IMR-90 (cell line): ENCODE data around the gene ZFHX3. TPM values are rescaled to one million over a fixed set of nuclear protein-coding genes. Genes with fewer than 3 reads are reported as not detected.

Experiments used
- ATAC-seq: fragments of 200-7000 bp; cut with Tn5 transposase; 2 replicates; pipeline ENCODE4 v1.9.1; 2020; ENCODE audit warnings: low read depth, mild to moderate bottlenecking, moderate library complexity
- BruUV-seq: library from RNA; stranded (reverse); fragments of 400-500 nt; replicated peaks from 2 replicates; lab custom pipeline; 2021; lab: Mats Ljungman, UMichigan
- CTCF ChIA-PET: fragments of 300-600 bp; formaldehyde crosslinking; extraction: SDS; loops from one replicate; lab custom pipeline; 2021; ENCODE audit warnings: antibody characterized with exemption; lab: Yijun Ruan, JAX
- POLR2A ChIA-PET: fragments of 300-600 bp; sonication (Branson Sonifier 250); formaldehyde crosslinking; loops from one replicate; lab custom pipeline; 2022; ENCODE audit warnings: antibody characterized with exemption; ENCODE audit not compliant: unreplicated experiment; lab: Charles Lee
- DNase-seq: peaks from one replicate; pipeline ENCODE4 v3.0.0; 2013
- H2AFZ ChIP-seq: replicated peaks from 2 replicates; pipeline ENCODE3; 2013; ENCODE audit warnings: low read length, mild to moderate bottlenecking; ENCODE audit not compliant: poor library complexity
- H2AK5ac ChIP-seq: 2 replicates; pipeline ENCODE4 v1.6.1; 2013; ENCODE audit warnings: low read depth, low read length, inconsistent platforms
- H2AK9ac ChIP-seq: replicated peaks from 2 replicates; pipeline ENCODE3; 2013; ENCODE audit warnings: mild to moderate bottlenecking, low read depth, low read length, moderate library complexity; ENCODE audit not compliant: poor library complexity
- H2BK120ac ChIP-seq: 2 replicates; pipeline ENCODE4 v1.6.1; 2013; ENCODE audit warnings: low read depth, low read length, inconsistent platforms
- H2BK15ac ChIP-seq: 3 replicates; pipeline ENCODE4 v1.6.1; 2013; ENCODE audit warnings: low read depth, low read length, inconsistent platforms
- H2BK20ac ChIP-seq: 2 replicates; pipeline ENCODE4 v1.6.1; 2013; ENCODE audit warnings: low read depth, mild to moderate bottlenecking, inconsistent platforms, low read length, moderate library complexity
- H2BK5ac ChIP-seq: 2 replicates; pipeline ENCODE4 v1.6.1; 2013; ENCODE audit warnings: mild to moderate bottlenecking, low read depth, low read length, inconsistent platforms; ENCODE audit not compliant: poor library complexity, severe bottlenecking
- H3K14ac ChIP-seq: replicated peaks from 2 replicates; pipeline ENCODE4 v1.6.1; 2013; ENCODE audit warnings: low read depth, low read length, inconsistent platforms
- H3K18ac ChIP-seq: 2 replicates; pipeline ENCODE4 v1.6.1; 2013; ENCODE audit warnings: low read depth, low read length, control low read depth
- H3K23ac ChIP-seq: 2 replicates; pipeline ENCODE4 v1.6.1; 2013; ENCODE audit warnings: low read depth, low read length, inconsistent platforms
- H3K27ac ChIP-seq: 2 replicates; pipeline ENCODE4 v1.5.1; 2013; ENCODE audit warnings: mild to moderate bottlenecking, control low read depth, low read length; ENCODE audit not compliant: insufficient read depth
- H3K27me3 ChIP-seq: 2 replicates; pipeline ENCODE4 v1.6.1; 2013; ENCODE audit warnings: low read length; ENCODE audit not compliant: control insufficient read depth, insufficient read depth
- H3K36me3 ChIP-seq: 2 replicates; pipeline ENCODE4 v1.6.1; 2013; ENCODE audit warnings: low read length, mixed read lengths; ENCODE audit not compliant: control insufficient read depth, insufficient read depth
- H3K4ac ChIP-seq: 2 replicates; pipeline ENCODE4 v1.6.1; 2013; ENCODE audit warnings: low read depth, low read length, inconsistent platforms
- H3K4me1 ChIP-seq: 2 replicates; pipeline ENCODE4 v1.6.1; 2013; ENCODE audit warnings: low read length, mixed read lengths; ENCODE audit not compliant: control insufficient read depth, insufficient read depth
- H3K4me2 ChIP-seq: 2 replicates; pipeline ENCODE4 v1.6.1; 2013; ENCODE audit warnings: low read depth, mild to moderate bottlenecking, control low read depth, low read length, moderate library complexity
- H3K4me3 ChIP-seq: 2 replicates; pipeline ENCODE4 v1.5.1; 2013; ENCODE audit warnings: low read depth, mild to moderate bottlenecking, control low read depth, low read length, moderate library complexity; ENCODE audit not compliant: insufficient read depth
- H3K56ac ChIP-seq: 2 replicates; pipeline ENCODE4 v1.6.1; 2013; ENCODE audit warnings: low read length, inconsistent platforms; ENCODE audit not compliant: insufficient read depth; ENCODE audit errors: extremely low read depth
- H3K79me1 ChIP-seq, 2 experiments: 2 replicates each; pipeline ENCODE4 v1.6.1; 2013; ENCODE audit warnings: low read length in 2 of 2, inconsistent platforms in 1 of 2, low read depth in 1 of 2
- H3K9ac ChIP-seq: 2 replicates; pipeline ENCODE4 v1.6.1; 2013; ENCODE audit warnings: low read depth, low read length, control low read depth
- H3K9me1 ChIP-seq: 2 replicates; pipeline ENCODE4 v1.6.1; 2013; ENCODE audit warnings: low read length, inconsistent platforms; ENCODE audit not compliant: insufficient read depth
- H3K9me3 ChIP-seq: 2 replicates; pipeline ENCODE4 v1.6.1; 2013; ENCODE audit warnings: low read length; ENCODE audit not compliant: control insufficient read depth, insufficient read depth
- H4K20me1 ChIP-seq: 2 replicates; pipeline ENCODE4 v1.6.1; 2013; ENCODE audit warnings: low read length, inconsistent platforms; ENCODE audit not compliant: insufficient read depth
- H4K5ac ChIP-seq: 2 replicates; pipeline ENCODE4 v1.6.1; 2013; ENCODE audit warnings: mild to moderate bottlenecking, low read depth, low read length, control low read depth
- H4K8ac ChIP-seq, 2 experiments: 2 replicates each; pipeline ENCODE4 v1.6.1; 2013; ENCODE audit warnings: low read depth in 2 of 2, low read length in 2 of 2, control low read depth in 1 of 2, inconsistent platforms in 1 of 2
- H4K91ac ChIP-seq: 2 replicates; pipeline ENCODE4 v1.6.1; 2013; ENCODE audit warnings: low read depth, low read length, inconsistent platforms; ENCODE audit not compliant: insufficient read depth
- BHLHE40 ChIP-seq: fragments of 150-350 bp; IDR thresholded peaks from 2 replicates; pipeline ENCODE4 v1.6.1; 2016; ENCODE audit warnings: mild to moderate bottlenecking, low read depth, low read length
- FOS ChIP-seq: fragments of 150-350 bp; IDR thresholded peaks from 2 replicates; pipeline ENCODE4 v1.6.1; 2016; ENCODE audit warnings: low read depth, low read length
- RFX5 ChIP-seq: IDR thresholded peaks from 2 replicates; pipeline ENCODE4 v1.8.0; 2012; ENCODE audit warnings: low read depth, mild to moderate bottlenecking, low read length, moderate library complexity
- SMC3 ChIP-seq: fragments of 150-350 bp; IDR thresholded peaks from 2 replicates; pipeline ENCODE4 v1.6.1; 2016; ENCODE audit warnings: low read depth, mild to moderate bottlenecking, antibody characterized with exemption, low read length, moderate library complexity
- WGBS, 2 experiments: methylation state at CpG; one replicate each; pipeline versions ENCODE4 v1.1.5 to v1.1.7; 2013; ENCODE audit warnings: missing lambda C conversion rate in 2 of 2; ENCODE audit not compliant: insufficient read length in 1 of 2; ENCODE audit errors: extremely low coverage in 2 of 2; 5-methylcytosine and 5-hydroxymethylcytosine counted together
- dilution Hi-C: fragments of 300-500 bp; cut with HindIII; formaldehyde crosslinking; loops from one replicate; pipeline ENCODE4 v1.14.3; 2018; ENCODE audit warnings: low sequenced_read_pairs; ENCODE audit not compliant: unreplicated experiment
- in situ Hi-C: fragments of 300-500 bp; cut with MboI; formaldehyde crosslinking; loops from 3 replicates; pipeline ENCODE4 v1.14.3; 2019; ENCODE audit warnings: low sequenced_read_pairs, inconsistent platforms, mixed read lengths
- intact Hi-C: fragments of 100-400 bp; cut with micrococcal nuclease; formaldehyde crosslinking; loops from 2 replicates; pipeline ENCODE4 v1.10.0; 2022
- polyA plus RNA-seq, 3 experiments: library from polyadenylated mRNA; depleted of rRNA; stranded (reverse); fragments of >200 nt; gene quantifications; 2 replicates each; pipeline ENCODE4 v1.2.3, GENCODE V29; 2012; ENCODE audit warnings: low replicate concordance in 1 of 3
- total RNA-seq: library from RNA; depleted of rRNA; stranded (reverse); fragments of >200 nt; gene quantifications from 2 replicates; pipeline ENCODE4 v1.2.3, GENCODE V29; 2012
- TF ChIP-seq, protein P1 (sequence below): fragments of 150-350 bp; IDR thresholded peaks from 2 replicates; pipeline ENCODE4 v1.6.1; 2016; ENCODE audit warnings: low read depth, mild to moderate bottlenecking, low read length, moderate library complexity, borderline replicate concordance
- TF ChIP-seq, protein P2 (sequence below): conservative IDR thresholded peaks from 2 replicates; pipeline ENCODE4 v1.5.1; 2012; ENCODE audit warnings: mild to moderate bottlenecking, low read depth, low read length, improper control_type of control experiment

The ZFHX3 gene
- total and polyA plus RNA-seq, 2 of the 4 experiments (the other 2 are of a cell fraction): 1.4 to 1.7 TPM

DNA sequence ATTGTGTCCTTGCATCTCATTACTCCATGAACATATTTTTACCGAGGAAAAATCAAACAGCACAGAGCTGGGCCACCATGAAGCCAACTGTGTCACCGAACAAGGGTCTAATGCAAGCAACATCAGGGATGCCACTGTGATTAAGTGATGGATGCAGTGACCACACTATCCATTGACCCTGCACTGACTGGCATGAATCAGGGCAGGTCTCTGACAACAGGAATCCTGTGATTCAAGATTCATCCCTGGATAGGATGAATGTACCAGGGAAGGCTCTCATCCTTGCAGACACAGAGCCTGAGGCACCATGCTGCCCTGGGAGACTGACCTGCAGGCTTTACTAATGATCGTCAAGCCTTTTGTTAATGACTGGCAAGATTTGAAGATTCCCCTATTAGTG is 41.5 kb upstream of the ZFHX3 start:
- no peak overlapping the region for H3K14ac ChIP-seq
- no peak overlapping the region for H2BK20ac ChIP-seq
- no peak overlapping the region for H2BK5ac ChIP-seq
- H4K91ac ChIP-seq: no peak overlapping the region
- POLR2A ChIA-PET: no interaction called here
- dilution Hi-C loops (no loop called here), in situ Hi-C loops (no loop called here), intact Hi-C loops (no loop called here)
- no peak overlapping the region for H4K5ac ChIP-seq
- peaks cover 2% of the 10 kb centered on the region; the same call in 1 of the 2 replicates for H3K9me1 ChIP-seq
- no peak overlapping the region for H3K4me2 ChIP-seq
- no peak overlapping the region for H3K4me3 ChIP-seq
- H3K36me3 ChIP-seq: no peaks in the 10 kb centered on the region
- H3K27ac ChIP-seq: no peak overlapping the region
- DNase-seq (no peak), ATAC-seq (no peak)
- H2AK9ac ChIP-seq: no peak overlapping the region
- H2BK120ac ChIP-seq: no peak overlapping the region
- no peak overlapping the region for H3K18ac ChIP-seq
- CTCF ChIA-PET: no interaction called here
- BruUV-seq: no TSS peak
- no peak overlapping the region for H3K23ac ChIP-seq
- no peaks in the 10 kb centered on the region for H3K79me1 ChIP-seq
- no peaks in the 10 kb centered on the region for H3K9me3 ChIP-seq
- H4K8ac ChIP-seq: no peak overlapping the region
- no peak overlapping the region for H2AK5ac ChIP-seq
- no peaks in the 10 kb centered on the region for H3K27me3 ChIP-seq
- H4K20me1 ChIP-seq: no peaks in the 10 kb centered on the region
- no CpG with 5 or more reads among the region's 3 CpGs for WGBS, 2 experiments
- H3K4ac ChIP-seq: no peak overlapping the region
- H3K56ac ChIP-seq: no peak overlapping the region
- H3K9ac ChIP-seq: no peak overlapping the region
- peaks cover 7% of the 10 kb centered on the region; the same call in 1 of the 2 replicates for H3K4me1 ChIP-seq
- H2AFZ ChIP-seq: no peak overlapping the region
- TF ChIP-seq BHLHE40 (no peak), FOS (no peak), RFX5 (no peak), SMC3 (no peak)
- TF ChIP-seq, protein P1, sequence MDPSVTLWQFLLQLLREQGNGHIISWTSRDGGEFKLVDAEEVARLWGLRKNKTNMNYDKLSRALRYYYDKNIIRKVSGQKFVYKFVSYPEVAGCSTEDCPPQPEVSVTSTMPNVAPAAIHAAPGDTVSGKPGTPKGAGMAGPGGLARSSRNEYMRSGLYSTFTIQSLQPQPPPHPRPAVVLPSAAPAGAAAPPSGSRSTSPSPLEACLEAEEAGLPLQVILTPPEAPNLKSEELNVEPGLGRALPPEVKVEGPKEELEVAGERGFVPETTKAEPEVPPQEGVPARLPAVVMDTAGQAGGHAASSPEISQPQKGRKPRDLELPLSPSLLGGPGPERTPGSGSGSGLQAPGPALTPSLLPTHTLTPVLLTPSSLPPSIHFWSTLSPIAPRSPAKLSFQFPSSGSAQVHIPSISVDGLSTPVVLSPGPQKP: no peak
- TF ChIP-seq, protein P2, sequence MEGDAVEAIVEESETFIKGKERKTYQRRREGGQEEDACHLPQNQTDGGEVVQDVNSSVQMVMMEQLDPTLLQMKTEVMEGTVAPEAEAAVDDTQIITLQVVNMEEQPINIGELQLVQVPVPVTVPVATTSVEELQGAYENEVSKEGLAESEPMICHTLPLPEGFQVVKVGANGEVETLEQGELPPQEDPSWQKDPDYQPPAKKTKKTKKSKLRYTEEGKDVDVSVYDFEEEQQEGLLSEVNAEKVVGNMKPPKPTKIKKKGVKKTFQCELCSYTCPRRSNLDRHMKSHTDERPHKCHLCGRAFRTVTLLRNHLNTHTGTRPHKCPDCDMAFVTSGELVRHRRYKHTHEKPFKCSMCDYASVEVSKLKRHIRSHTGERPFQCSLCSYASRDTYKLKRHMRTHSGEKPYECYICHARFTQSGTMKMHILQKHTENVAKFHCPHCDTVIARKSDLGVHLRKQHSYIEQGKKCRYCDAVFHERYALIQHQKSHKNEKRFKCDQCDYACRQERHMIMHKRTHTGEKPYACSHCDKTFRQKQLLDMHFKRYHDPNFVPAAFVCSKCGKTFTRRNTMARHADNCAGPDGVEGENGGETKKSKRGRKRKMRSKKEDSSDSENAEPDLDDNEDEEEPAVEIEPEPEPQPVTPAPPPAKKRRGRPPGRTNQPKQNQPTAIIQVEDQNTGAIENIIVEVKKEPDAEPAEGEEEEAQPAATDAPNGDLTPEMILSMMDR: no peak
- H2BK15ac ChIP-seq: no peak overlapping the region
